NCI-H226 (cell line): ENCODE measurements around the gene NINL.
"Not testable (repeated sequence)": the region's sequence is repeated elsewhere in the genome, so short reads cannot be mapped to it uniquely, and the experiment has no call there.

ENCODE experiments used
- DNase-seq: peaks from one replicate; pipeline ENCODE4 v3.0.0-alpha.2; 2015

The NINL gene

DNA sequence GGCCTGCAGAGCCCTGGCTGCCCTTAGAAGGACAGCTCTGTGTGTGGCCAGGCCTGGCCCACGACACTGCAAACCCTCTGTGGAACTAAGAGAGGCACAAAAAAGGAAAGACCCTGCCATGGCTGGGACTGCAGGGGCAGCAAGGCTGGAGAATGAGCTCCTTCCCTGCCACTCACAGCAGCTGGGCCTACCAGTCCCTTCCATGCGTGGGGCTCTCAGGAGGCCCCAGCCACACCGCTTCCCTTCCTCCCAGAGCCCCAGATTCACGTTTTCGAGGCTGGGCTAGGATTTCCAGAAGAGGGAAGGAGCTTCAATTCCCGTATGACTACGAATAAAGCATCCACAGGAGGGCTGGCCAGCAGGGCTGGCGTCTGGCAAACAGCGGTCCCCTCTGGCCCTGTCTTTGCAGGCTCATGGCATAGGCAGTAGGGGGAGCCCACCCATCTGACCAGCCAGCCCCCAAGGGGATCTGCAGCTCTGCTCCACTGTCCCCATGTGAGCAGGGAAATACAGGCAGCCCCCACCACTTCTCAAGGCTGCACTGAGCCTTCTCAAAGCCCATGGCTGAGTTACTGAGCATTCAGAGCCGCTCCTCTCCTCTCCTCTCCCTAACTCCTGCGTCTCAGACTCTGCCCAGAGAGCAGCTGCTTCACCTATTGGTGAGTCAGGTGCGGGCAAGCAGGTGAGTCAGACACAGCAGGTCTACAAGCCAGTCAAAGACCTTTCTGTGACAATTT lies 53.1 kb downstream of the NINL start:
- DNase-seq = no peak

DNA sequence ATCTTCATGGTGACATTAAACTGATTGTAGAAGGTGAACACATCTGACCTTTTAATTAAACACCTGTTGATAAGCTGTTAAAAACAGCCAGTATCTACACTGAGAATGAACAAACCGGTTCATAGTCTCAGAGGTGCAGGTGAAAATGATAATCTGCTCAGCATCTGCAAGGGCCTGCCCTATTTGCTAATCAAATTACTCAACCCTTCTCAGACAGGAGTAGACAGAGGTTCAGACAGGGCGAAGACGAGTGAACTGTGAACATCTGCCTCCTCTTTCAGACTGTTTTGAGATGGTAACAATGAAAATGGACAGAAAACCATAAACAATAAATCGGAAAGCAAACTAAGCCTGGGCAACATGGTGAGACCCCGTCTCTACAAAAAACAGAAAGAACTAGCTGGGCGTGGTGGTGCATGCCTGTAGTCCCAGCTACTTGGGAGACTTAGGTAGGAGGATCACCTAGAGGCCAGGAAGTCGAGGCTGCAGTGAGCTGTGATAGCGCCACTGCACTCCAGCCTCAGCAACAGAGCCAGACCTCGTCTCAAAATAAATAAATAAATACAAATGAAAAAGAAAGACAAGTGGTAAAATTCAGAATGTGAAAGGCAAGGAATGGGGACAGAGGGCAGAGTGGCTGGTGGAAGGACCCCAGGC lies 55.9 kb downstream of the NINL start:
- DNase-seq = no peak

DNA sequence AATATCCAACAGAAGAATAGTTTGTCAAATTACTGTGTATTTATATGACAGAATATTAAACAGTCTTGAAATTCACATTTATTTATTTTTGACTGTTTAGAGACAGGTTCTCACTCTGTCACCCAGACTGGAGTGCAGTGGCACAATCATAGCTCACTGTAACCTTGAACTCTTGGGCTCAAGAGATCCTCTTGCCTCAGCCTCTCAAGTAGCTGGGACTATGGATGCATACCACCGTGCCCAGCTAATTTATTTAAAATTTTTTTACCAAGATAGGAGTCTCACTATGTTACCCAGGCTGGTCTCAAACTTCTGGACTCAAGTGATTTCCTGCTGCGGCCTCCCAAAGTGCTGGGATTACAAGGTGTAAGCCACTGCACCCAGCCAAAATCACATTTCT lies 57.4 kb downstream of the NINL start:
- DNase-seq = no peak

DNA sequence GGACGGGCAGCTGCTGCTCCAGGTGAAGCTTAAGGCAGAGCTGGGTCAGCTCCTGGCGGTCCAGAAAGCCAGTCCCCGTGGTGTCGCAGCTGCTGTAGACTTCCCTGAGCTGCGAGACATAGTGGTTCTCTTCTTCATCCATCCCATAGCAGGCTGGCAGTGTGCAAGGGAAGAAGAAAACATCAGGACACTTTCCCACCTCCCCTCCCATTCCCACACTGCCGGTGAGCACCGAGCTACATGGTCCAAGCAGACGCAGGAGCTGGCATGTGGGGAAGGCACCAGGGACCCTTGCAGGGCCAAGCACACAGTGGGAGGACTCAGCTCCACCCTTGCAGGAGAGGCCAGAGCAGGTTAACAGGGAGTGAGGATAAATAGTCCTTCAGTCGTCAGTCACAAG lies 58.9 kb downstream of the NINL start:
- DNase-seq = no peak

DNA sequence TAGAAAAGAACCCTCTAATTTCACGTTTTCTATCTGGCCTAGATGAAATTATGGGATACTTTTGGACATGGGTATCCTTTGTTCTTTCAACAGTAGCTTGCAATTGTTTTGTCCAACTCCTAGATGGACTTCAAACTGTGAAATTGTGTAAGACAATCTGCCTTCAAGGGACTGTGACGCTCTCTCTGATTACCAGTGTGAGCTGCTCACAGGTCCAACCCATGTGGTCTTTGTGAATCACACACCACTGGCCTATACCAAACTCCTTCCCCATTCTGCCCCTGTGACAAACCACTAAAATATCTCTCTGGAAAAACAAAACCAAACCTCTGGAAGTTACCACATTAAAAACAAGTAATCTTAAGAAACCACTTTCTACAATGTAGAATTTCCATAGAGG lies 59.5 kb downstream of the NINL start:
- DNase-seq = peak; percentile 61

DNA sequence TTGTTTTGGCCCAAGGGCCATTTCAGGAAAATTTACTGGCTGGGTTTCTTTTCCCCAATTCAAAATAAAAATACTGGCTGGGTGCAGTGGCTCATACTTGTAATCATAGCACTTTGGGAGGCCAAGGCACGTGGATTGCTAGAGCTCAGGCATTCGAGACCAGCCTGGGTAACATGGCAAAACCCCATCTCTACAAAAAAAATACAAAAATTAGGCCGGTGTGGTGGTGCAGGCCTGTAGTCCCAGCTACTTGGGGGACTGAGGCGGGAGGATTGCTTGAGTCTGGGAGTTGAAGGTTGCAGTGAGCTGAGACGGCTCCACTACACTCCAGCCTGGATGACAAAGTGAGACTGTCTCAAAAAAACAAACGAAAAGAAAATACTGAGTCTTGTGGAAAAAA lies 60.0 kb downstream of the NINL start:
- no peak for DNase-seq

DNA sequence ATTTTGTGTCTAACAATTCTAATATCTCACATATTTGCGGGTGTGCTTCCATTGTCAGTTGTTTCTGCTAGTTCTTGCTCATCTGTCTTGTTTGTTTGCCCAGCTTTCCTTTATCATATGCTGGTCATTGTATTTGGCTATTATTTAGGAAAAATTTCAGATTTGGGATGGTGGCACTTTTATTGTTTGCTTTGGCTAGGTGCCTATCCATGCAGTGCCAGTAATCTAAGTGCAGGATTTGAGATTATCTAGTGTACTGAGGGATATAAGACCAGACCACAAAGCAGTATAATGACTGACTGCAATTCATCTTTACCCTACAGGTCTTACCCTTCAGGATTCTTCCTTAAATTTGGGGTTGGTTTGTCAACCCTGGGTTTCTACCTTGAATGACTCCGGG lies 63.9 kb downstream of the NINL start:
- no peak for DNase-seq

DNA sequence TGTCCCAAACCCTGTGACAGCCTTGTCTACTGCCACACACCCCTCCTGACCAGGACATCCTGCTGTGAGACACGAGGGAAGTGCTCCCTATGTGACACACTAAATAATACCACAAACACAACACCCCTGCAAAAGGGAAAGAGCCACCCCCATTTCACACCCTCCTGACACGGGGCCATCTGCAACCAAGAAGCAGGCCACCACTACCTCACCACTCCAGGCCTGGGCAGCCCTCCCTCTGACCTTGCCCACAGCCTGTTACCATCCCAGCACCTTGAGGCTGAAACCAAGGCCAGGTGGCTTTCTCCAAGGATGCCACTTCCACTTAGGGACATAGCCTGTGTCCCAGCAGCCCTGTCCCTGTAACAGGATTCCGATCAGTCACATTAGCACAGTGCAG lies 68.2 kb downstream of the NINL start:
- no peak for DNase-seq

DNA sequence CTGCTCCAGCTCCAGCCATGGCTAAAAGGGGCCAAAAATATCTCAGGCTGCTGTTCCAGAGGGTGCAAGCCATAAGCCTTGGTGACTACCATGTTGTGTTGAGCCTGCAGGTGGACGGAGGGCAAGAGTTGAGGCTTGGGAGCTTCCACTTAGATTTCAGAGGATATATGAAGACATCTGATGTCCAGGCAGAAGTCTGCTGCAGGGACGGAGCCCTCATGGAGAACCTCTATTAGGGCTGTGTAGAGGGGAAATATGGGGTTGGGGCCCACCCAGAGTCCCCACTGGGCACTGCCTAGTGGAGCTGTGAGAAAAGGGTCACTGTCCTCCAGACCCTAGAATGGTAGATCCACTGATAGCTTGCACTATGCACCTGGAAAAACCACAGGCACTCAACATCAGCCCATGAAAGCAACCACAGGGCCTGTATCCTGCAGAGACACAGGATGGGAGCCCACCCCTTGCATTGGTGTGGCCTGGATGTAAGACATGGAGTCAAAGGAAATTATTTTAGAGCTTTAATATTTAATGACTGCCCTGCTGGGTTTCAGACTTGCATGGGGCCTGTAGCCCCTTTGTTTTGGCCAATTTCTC lies 70.5 kb downstream of the NINL start:
- DNase-seq = no peak

DNA sequence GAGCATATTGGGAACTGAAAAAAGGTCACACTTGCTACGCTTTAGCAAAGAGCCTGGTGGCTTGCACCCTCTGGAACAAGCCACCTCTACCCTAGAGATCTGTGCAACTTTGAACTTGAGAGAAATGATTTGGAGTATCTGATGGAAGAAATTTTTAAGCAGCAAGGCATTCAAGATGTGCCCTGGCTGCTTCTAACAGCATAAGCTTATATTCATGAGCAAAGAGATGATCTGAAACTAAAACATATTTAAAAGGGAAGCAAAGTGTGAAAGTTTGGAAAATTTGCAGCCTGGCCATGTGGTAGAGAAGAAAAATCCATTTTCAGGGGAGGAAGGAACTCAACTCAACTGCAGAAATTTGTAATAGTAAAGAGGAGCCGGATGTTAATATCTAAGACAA lies 71.1 kb downstream of the NINL start:
- no peak for DNase-seq

DNA sequence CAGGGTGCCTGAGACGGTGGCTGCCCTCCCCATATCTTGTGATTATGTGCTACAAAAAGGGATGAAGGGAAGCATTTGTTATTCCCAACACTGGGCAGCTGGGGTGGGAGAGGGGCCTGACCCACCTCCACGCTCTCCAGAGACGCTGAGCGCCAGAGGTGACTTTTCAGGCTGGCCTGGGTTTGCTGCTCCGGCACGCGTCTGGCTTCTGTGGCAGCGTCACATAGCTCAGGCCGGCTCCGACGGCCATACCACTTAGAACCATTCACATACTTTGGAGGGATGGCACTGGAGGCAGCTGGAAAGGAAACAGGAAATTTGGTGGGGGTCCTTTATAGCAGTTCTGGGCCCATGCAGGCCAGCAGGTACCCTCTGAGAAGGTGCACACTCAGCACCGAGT lies 72.6 kb downstream of the NINL start:
- DNase-seq = no peak

DNA sequence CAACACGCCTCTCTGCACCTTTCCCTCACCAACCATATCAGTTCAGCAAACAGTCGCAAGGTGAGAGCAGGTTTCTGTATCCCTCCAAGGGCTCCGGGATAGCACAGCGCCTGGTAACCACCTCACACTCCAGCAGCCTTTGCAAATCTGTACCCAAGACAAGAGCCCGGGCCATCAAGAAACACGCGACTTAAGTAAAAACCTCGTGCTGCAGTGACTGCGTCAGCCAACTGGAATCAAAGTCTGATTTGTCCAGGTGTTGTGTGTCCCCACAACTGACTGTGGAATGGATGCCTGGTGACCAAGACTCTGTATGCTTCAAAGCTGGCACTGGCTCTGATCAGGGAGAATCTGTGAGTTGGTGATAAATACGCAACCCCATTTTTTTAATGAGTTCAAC lies 74.1 kb downstream of the NINL start:
- DNase-seq = no peak

DNA sequence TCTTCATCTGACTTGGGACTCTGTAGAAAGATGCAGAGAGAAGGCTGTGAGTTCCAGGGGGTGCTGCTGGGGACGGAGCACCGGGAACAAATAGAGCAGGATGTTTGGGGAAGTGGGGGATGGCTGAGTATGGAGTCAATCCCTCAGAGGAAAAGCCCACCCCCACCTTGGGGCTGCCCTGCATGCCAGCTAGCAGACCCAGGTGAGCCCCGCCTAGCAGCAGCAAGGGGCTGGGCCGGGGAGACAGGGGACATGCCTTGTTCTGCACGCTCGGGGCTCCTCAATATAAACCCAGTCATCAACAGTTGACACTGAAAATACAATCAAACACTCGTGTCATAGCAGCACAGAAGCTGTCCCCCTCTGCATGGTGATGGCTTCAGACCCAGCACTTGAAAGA lies 74.6 kb downstream of the NINL start:
- DNase-seq = no peak

DNA sequence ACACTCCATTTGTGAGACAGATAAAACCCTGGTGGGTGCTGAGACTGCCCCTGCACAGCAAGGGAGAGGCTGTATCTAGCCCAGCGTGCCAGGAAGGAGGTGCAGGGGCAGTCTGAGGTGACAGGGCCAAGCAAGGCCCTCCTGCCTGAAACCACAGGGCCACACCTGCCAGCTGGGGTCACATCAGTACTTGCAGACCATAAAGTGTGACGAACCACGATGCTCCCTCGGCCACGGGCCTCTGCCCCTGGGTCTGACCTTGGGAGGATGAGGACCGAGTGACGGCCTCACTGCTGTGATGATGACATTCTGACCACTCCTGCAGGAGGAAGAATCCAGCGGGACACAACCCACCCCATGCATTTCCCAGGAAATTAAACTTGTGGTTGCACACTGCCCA lies 75.1 kb downstream of the NINL start:
- DNase-seq = no peak

DNA sequence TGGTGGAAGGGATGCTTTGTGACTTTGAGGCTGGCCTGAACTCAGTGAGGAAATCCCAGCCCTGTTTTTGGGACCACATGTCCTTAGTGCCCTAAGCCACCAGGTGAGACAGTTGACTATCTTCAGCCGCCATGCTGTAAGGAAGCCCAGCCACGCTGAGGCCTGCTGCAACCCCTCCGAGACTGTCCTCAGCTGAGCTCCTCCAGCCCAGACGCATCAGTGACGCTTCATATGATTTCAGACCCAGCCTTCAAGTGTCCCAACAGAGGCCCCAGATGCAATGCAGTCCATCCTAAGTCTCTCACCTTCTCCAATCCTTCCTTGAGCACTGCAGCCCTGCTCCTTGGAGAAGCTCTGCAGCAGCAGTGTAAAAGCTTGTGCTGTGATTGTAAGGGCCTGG lies 76.2 kb downstream of the NINL start:
- no peak for DNase-seq

DNA sequence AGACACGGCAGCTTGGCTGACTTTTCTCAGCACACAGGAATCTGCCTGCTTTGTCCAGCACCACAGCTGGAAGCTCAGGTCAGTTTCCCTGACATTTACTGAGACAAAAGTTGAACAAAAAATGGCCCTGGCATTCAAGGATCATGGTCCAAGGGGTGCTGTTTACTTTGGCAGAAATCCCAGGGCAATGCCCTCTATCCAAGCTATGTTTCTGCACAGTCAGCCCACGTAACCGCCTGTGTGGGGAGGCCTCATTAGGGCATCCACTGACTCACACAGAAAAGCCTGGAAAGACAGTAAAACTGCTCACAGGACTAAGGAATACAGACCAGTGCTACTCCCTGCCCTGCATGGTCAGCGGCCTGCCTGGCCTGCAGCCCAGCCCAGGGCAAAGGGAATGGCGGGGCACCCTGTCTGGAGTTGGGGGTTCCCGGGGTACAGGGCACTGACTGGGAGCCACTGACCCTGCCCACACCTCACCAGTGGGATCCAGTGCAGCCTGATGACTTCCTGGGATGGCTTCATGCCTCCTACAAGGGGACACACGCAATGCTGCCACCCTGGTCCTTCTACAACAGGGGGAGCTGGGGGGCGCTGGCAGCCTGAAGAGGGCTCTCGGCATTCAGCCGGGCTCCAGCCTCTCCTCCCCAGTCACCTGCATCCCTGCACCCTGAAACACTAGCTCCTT lies 77.1 kb downstream of the NINL start:
- DNase-seq = peak; percentile 79

DNA sequence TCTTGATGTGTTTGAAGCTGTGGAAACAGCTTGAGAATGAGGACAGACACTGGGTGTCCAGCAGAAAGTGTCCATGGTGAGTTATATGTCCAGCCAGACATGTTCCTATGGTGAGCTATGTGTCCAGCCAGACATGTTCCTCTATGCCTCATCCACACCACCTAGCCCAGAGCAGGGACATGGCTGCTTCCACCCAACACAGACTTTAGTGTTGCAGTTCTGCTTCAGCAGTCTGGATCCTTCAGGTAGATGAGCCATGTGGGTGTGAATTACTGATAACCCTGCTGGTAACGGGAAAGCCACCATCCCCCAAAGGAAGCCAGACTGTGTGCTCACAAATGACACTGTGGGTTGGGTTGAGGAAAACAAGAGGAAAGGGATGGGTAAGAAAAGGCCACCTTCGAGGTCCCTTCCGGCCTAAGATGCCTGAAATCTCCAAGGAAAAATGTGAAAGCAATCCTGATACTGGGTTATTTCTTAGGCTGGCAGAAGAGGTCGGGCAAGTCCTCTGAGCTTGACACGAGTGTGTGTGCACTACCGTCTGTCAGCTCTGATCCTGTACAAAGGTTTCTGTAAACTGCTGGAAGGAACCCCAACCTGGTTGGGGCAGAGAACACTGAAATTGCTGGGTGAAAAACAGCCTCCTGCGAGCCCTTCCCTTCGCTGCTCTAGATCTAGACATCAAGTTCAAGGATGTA lies 77.8 kb downstream of the NINL start:
- DNase-seq = no peak

DNA sequence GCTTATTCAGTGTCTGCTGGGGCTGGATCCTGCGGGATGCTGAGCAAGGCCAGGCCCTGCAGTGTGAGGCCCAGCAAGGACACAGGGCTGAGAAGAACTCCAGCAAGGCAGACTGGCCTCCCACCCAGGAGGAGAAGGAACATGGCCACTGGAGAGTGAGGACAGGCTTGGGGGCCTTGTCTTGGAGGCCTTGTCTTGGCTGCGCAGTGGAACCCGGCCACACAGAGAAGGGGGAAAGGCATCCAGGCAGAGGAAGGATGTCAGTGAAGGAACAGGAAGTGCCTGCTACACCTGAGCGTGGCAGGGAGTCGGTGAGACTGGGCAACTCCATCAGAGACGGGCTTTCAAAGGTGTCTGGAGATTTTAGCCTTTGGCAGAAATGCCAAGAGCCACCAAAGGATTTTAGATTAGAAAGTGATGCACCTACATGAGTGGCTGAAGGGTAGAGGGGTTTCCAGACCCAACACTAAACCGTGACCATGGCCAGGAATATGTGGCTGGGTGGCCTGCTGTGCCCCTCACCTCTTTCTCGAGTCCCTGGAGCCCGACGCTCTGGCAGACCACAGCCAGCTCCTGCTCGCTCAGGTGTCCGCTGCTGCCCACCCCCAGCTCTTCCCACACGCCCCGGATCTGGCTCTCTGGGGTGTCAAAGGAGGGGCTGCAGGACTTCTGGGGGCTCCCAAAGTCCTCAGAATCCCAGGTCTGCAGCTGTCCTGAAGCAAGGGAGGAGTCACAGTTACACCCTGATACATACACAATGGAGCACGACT lies 80.8 kb downstream of the NINL start:
- no peak for DNase-seq

DNA sequence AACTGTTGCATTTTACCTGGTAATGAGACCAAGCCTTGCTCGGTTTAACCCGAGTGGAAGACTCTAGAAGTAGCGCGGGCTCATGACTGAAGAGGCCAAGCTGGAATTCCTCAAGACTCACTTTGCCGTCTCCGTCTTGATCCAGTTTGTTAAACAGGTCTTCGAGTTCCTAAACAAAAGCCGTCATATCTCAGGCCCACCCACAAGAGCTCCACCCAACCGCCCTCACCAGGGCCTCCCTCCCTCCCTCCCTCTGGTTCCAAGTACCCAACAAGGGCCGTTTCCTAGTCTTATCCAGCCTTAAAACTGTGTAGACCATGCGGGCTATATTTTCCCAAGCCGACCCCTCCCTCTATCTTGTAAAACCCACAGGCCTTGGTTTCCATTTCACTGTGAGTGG lies 81.4 kb downstream of the NINL start:
- no peak for DNase-seq

DNA sequence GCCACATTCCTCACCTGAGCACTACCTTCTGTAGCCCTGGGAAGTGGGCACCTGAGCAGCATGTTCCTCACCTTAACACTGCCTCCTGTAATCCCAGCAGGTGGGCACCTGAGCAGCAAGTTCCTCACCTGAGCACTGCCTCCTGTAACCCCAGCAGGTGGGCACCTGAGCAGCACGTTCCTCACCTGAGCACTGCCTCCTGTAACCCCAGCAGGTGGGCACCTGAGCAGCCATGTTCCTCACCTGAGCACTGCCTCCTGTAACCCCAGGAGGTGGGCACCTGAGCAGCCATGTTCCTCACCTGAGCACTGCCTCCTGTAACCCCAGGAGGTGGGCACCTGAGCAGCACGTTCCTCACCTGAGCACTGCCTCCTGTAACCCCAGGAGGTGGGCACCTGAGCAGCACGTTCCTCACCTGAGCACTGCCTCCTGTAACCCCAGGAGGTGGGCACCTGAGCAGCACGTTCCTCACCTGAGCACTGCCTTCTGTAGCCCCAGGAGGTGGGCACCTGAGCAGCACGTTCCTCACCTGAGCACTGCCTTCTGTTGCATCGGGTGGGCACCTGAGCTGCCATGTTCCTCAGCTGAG lies 82.2 kb downstream of the NINL start:
- DNase-seq = not testable (repeated sequence)

DNA sequence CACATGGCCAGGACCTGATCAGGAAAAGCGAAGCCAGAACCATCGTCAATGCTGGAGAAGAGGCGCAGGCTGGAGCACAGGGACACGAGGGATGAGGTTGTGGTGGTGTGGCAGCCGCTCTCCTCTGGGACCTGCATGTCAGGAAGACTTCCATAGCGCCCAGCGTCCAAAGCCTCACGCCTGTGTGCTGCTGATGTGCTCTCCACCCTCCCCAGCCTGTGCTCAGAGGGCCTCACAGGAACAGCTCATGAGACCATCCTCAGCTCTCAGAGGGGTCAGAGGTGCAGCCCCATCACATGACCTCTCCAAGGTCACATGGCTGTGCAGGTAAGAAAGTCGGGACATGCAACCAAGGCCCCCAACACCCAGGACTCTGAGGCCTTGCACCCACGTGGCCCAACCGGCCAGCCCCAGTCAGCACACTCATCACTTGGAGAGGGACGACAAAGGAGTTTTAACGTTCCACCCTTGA lies 84.4 kb downstream of the NINL start:
- DNase-seq = no peak

DNA sequence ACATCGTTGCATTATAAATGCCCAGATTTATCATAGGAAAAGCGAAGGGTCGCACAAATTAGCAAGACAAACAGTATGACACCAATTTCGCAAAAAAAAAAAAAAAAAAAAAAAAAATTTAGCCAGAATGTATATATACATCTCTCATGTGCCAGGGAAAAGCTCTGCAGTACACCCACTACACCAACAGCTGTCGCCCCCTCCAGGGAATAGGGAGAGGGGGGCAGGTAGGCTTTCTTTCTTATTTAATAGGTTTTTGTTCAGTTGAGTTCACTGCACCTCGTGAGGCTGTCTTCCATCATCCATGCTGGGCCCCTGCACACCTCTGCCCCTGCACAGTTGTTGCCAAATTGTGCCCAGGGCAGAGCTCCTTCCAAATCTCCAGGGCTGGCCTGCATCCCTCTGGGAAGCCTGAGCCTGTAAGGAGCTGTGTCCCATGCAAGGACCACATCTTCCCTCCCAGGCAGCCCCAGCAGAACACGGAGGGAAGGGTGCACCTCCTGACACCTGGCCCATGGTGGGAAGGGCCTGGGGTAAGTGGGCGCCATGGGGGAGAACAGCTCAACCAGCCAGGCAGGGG lies 85.4 kb downstream of the NINL start:
- DNase-seq = no peak
